ENCODE data around the gene OXCT1.

GRCh38 chr5:41776435-41776834, 93.8 kb downstream of the OXCT1 start:
- TF ChIP-seq GATA3 (IDR thresholded peaks at IDR 0.05; ENCODE audit: low read depth, low read length) (no peak), GATA2 (IDR thresholded peaks at IDR 0.05; ENCODE audit: low read depth, low read length) (no peak)

All from SH-SY5Y (cell line).